C4-2B (cell line): ENCODE results near the gene MYO15B.

Experiments
- H3K27ac ChIP-seq: fragments of 450-650 bp; 2 replicates; pipeline ENCODE4 v1.5.1; 2017
- ZFX ChIP-seq: fragments of 450-650 bp; IDR thresholded peaks from 2 replicates; pipeline ENCODE4 v1.6.1; 2017
- TF ChIP-seq, protein P1 (sequence below): fragments of 450-650 bp; conservative IDR thresholded peaks from 2 replicates; pipeline ENCODE4 v1.5.1; 2017; ENCODE audit warnings: mild to moderate bottlenecking

MYO15B gene

DNA sequence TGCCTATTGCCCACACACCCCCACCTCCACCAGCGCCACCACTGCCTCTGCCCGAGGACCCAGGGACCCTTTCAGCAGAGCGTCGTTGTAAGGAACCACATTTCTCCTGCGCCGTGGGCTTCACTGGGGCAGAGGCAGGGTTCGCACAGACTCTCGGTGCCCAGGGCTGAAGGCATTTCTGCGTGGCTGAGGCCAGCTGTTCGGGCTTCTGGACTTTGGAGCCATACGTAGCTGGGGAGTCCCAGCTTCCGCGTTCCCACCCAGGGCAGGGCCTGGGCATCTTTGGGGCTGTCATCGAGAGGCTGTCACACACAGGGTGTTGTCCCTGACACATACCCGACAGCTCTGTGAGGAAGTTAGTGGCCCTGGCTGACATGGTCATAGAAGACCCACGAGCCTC lies 29.6 kb downstream of the MYO15B start:
- TF ChIP-seq, protein P1, sequence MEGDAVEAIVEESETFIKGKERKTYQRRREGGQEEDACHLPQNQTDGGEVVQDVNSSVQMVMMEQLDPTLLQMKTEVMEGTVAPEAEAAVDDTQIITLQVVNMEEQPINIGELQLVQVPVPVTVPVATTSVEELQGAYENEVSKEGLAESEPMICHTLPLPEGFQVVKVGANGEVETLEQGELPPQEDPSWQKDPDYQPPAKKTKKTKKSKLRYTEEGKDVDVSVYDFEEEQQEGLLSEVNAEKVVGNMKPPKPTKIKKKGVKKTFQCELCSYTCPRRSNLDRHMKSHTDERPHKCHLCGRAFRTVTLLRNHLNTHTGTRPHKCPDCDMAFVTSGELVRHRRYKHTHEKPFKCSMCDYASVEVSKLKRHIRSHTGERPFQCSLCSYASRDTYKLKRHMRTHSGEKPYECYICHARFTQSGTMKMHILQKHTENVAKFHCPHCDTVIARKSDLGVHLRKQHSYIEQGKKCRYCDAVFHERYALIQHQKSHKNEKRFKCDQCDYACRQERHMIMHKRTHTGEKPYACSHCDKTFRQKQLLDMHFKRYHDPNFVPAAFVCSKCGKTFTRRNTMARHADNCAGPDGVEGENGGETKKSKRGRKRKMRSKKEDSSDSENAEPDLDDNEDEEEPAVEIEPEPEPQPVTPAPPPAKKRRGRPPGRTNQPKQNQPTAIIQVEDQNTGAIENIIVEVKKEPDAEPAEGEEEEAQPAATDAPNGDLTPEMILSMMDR, result no peak
- TF ChIP-seq ZFX, result no peak
- H3K27ac ChIP-seq, result no peak overlapping the region

DNA sequence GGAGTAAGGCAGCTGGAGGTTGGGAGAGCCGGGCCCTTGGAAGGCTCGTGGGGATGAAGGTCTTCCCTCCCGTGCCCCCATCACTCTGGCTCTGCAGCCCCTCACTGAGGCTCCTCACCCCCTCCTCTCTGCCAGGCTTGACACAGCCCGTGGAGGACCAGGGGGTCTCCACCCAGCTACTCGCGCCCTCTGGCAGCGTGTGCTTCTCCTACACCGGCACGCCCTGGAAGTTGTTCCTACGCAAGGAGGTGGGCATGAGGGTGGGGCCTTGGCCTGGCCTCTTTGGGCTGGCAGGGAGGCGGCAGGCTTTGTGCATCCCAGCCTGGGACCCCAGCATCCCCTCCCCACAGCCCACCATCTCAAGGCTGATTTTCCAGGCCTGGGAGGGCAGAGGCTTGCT lies 30.1 kb downstream of the MYO15B start:
- TF ChIP-seq, protein P1, result no peak
- TF ChIP-seq ZFX, result no peak
- no peak overlapping the region for H3K27ac ChIP-seq

DNA sequence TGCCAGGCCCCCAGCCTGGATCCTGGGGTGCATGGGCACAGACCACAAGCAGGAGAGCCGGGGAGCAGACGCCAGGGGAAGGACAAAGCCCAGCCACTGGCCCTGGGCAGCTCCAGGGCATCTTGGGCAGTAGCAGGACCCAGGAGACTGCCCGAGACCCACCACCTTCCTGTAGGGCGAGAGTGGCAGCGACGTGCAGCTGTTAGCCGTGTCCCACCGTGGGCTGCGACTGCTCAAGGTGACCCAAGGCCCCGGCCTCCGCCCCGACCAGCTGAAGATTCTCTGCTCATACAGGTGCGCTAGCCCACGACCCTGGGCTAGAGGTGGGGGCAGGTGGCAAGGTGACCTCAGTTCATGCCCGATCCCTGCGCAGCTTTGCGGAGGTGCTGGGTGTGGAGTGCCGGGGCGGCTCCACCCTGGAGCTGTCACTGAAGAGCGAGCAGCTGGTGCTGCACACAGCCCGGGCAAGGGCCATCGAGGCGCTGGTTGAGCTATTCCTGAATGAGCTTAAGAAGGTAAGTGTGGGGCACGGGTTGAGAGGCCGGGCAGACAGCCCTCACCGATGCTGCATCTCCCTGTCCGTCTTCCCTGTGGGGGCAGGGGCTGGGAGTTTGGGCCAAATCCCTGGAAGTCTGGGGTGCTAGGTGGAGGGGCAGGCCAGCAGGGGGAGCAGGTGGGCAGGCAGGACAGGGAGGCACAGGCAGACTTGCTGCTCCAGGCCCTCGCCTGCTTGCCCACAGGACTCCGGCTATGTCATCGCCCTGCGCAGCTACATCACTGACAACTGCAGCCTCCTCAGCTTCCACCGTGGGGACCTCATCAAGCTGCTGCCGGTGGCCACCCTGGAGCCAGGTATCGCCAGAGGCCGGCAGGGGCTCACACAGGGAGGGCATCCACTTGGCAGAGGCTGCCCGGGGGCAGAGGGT lies 32.2 kb downstream of the MYO15B start:
- TF ChIP-seq ZFX, result no peak
- TF ChIP-seq, protein P1, result peak; percentile 71
- H3K27ac ChIP-seq, result no peak overlapping the region

DNA sequence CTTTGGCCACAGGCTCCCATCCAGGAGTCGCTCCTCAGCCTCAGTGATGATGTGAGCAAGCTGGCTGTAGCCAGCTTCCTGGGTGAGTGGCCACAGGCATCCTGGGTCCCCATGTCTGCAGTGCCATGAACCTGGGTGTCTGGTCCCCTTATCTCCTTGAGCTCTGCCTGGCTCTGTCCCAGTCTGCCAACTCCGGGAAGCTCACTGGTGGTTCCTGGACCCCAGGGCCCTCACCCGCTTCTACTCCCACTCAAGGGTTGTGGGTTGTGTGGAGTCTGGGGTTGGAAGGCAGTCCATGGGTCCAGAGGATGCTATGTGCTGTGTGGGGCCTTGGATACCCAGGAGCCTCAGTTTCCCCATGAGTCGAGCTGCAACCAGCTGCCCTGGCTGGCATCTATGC lies 33.9 kb downstream of the MYO15B start:
- no peak overlapping the region for H3K27ac ChIP-seq
- no peak for TF ChIP-seq ZFX
- TF ChIP-seq, protein P1, result no peak

DNA sequence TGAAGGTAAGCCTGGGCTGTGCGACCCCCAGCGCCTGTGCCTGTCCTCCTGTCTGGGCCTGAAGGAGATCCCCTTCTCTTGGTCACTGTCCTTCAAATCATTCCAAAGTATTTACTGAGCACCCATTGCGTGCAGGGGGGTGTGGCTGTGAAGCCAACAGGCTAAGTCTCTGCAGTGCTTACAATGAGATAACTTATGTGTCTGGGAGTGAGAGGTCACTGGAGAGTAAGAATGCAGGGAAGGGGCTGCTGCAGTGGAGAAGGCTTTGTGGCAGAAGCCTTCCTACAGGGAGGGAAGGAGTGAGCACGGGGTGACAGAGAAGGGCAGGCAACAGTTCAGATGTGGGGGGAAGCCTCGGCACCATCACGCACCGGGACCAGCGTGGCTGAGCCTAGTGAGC lies 34.5 kb downstream of the MYO15B start:
- TF ChIP-seq, protein P1, result no peak
- no peak for TF ChIP-seq ZFX

DNA sequence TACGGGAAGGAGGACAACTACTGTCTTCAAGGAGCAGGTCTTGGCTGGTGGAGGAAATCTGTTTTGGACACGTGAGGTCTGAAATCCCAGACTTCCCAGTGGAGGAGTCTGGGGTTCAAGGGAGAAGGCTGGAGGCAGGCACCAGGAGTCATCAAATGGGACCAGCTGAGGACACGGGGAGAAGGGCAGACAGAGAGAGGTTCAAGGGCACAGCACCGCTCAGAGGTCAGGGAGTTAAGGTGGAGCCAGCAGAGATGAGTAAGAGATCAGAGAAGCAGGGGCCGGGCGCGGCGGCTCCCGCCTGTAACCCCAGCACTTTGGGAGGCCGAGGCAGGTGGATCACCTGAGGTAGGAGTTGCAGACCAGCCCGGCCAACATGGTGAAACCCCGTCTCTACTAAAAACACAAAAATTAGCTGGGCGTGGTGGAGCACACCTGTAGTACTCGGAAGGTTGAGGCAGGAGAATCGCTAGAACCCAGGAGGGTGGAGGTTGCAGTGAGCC lies 35.2 kb downstream of the MYO15B start:
- H3K27ac ChIP-seq, result no peak overlapping the region
- TF ChIP-seq, protein P1, result no peak
- TF ChIP-seq ZFX, result no peak

More for the DNA sequence above, 34.5 kb downstream of the MYO15B start:
- H3K27ac ChIP-seq, result no peak overlapping the region

DNA sequence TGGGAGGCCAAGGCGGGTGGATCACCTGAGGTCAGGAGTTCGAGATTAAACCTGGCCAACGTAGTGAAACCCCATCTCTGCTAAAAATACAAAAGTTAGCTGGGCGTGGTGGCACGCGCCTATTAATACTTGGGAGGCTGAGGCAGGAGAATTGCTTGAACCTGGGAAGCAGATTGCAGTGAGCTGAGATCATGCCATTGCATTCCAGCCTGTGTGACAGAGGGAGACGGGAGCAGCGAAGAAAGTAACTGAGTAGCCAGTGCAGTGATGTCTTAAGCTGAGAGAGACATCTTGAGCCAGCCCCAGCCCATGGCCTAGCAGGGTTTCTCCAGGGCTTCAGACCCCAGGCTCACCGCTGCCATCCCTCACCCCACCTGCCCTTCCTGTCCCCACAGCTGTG lies 35.8 kb downstream of the MYO15B start:
- no peak for TF ChIP-seq ZFX
- TF ChIP-seq, protein P1, result no peak

More for the DNA sequence above, 35.8 kb downstream of the MYO15B start:
- H3K27ac ChIP-seq, result no peak overlapping the region
